GM21423 (cell line): ENCODE data around the gene ARFGEF3.
"Not testable (repeated sequence)": the region's sequence is repeated elsewhere in the genome, so short reads cannot be mapped to it uniquely, and the experiment has no call there.

Experiments used
- ATAC-seq: cut with Tn5 transposase; IDR thresholded peaks from one replicate; pipeline ENCODE4 v1.9.1; 2021; ENCODE audit warnings: mild to moderate bottlenecking, moderate library complexity; ENCODE audit not compliant: unreplicated experiment

Gene ARFGEF3

GRCh38 chr6:138206862-138207261, 45.1 kb downstream of the ARFGEF3 start:
- no peak for ATAC-seq

- ATAC-seq = no peak
Measured at GRCh38 chr6:138211048-138211581, 49.4 kb downstream of the ARFGEF3 start.

- ATAC-seq = no peak
Measured at GRCh38 chr6:138211601-138212000, 49.9 kb downstream of the ARFGEF3 start.

GRCh38 chr6:138212530-138212929, 50.8 kb downstream of the ARFGEF3 start:
- ATAC-seq = not testable (repeated sequence)

GRCh38 chr6:138215093-138215782, 53.5 kb downstream of the ARFGEF3 start:
- no peak for ATAC-seq

- no peak for ATAC-seq
Measured at GRCh38 chr6:138218449-138218848, 56.7 kb downstream of the ARFGEF3 start, which contains the start of gene PBOV1. PBOV1 (minus strand) TSS chr6:138218491; CDS start chr6:138218395, 96 bp downstream.

- no peak for ATAC-seq
Measured at GRCh38 chr6:138219398-138219797, 57.7 kb downstream of the ARFGEF3 start.

- no peak for ATAC-seq
Measured at GRCh38 chr6:138219901-138220300, 58.2 kb downstream of the ARFGEF3 start.

GRCh38 chr6:138222901-138223546, 61.3 kb downstream of the ARFGEF3 start:
- ATAC-seq = no peak

GRCh38 chr6:138225953-138226352, 64.2 kb downstream of the ARFGEF3 start:
- no peak for ATAC-seq

- ATAC-seq = no peak
Measured at GRCh38 chr6:138226700-138227315, 65.1 kb downstream of the ARFGEF3 start.

GRCh38 chr6:138227316-138227781, 65.6 kb downstream of the ARFGEF3 start:
- no peak for ATAC-seq

- ATAC-seq = no peak
Measured at GRCh38 chr6:138229072-138229471, 67.3 kb downstream of the ARFGEF3 start.

GRCh38 chr6:138229663-138230179, 68.0 kb downstream of the ARFGEF3 start:
- ATAC-seq = no peak

- ATAC-seq = no peak
Measured at GRCh38 chr6:138230221-138230620, 68.5 kb downstream of the ARFGEF3 start.

GRCh38 chr6:138230759-138231380, 69.1 kb downstream of the ARFGEF3 start:
- no peak for ATAC-seq

- no peak for ATAC-seq
Measured at GRCh38 chr6:138231381-138231886, 69.7 kb downstream of the ARFGEF3 start.

GRCh38 chr6:138234363-138234762, 72.6 kb downstream of the ARFGEF3 start:
- no peak for ATAC-seq

- no peak for ATAC-seq
Measured at GRCh38 chr6:138235205-138235604, 73.5 kb downstream of the ARFGEF3 start.

- no peak for ATAC-seq
Measured at GRCh38 chr6:138235693-138236092, 74.0 kb downstream of the ARFGEF3 start.

- no peak for ATAC-seq
Measured at GRCh38 chr6:138237463-138237862, 75.7 kb downstream of the ARFGEF3 start.
